Type B pancreatic cell (in vitro differentiated cells): Measurements from ENCODE around the gene ARAP1. TPM values are rescaled to one million over a fixed set of nuclear protein-coding genes. Genes with fewer than 3 reads are reported as not detected.

ENCODE experiments used
- DNase-seq: peaks from one replicate; pipeline ENCODE4 v3.0.0; 2021; ENCODE audit warnings: mixed read lengths; ENCODE audit not compliant: unreplicated experiment; ENCODE audit errors: extremely low spot score
- H3K27ac Mint-ChIP-seq: 2 replicates; pipeline ENCODE4 v1.8.0; 2021; ENCODE audit warnings: mild to moderate bottlenecking, mixed read lengths
- H3K27me3 Mint-ChIP-seq: 2 replicates; pipeline ENCODE4 v1.8.0; 2021; ENCODE audit warnings: mixed read lengths
- H3K36me3 Mint-ChIP-seq: 2 replicates; pipeline ENCODE4 v1.8.0; 2021; ENCODE audit warnings: mixed read lengths
- H3K4me1 Mint-ChIP-seq: one replicate; pipeline ENCODE4 v1.8.0; 2021; ENCODE audit warnings: mixed read lengths; ENCODE audit not compliant: unreplicated experiment
- H3K4me3 Mint-ChIP-seq: 2 replicates; pipeline ENCODE4 v1.8.0; 2021; ENCODE audit warnings: mild to moderate bottlenecking, mixed read lengths
- H3K9me3 Mint-ChIP-seq: 2 replicates; pipeline ENCODE4 v1.8.0; 2021; ENCODE audit warnings: mixed read lengths
- CTCF ChIP-seq: fragments of 200-600 bp; sonication (generic); conservative IDR thresholded peaks from 2 replicates; pipeline ENCODE4 v1.5.0; 2021; ENCODE audit warnings: antibody characterized with exemption, mild to moderate bottlenecking
- total RNA-seq: library from RNA; stranded (reverse); gene quantifications from 2 replicates; pipeline ENCODE4 v1.2.1, GENCODE V29; 2021; ENCODE audit warnings: low replicate concordance

The ARAP1 gene
- total RNA-seq, 1 donor from 2014 or later, result 80.5 TPM

DNA sequence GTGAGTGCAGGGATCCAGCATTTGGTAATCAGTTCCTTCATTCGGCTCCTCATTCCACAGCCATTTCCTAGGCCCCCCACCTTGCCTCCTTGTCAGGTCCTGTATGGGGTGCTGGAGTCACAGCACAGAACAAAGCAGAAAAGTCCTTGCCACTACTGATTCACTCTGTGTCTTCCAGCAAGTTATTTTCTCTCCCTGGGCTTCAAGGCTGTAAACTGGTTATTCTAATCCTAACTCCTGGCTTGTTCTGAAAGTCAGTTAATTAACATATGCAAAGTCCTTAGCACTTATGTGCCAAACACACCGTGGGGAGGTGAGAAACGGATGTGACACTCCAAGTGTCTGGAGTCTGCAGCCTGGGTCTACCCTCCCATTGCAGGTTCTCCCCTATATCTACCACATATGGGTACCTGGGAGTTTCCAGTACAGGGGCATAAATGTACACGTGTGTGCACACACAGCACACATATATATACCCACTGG is 47.4 kb downstream of the ARAP1 start:
- Mint-ChIP-seq H3K27me3 (no peaks in the 10 kb centered on the region), H3K4me3 (no peak overlapping the region), H3K27ac (no peak overlapping the region), H3K9me3 (no peaks in the 10 kb centered on the region), H3K36me3 (peaks cover 23% of the 10 kb centered on the region), H3K4me1 (peaks cover 31% of the 10 kb centered on the region)
- no peak for DNase-seq
- TF ChIP-seq CTCF, result no peak

DNA sequence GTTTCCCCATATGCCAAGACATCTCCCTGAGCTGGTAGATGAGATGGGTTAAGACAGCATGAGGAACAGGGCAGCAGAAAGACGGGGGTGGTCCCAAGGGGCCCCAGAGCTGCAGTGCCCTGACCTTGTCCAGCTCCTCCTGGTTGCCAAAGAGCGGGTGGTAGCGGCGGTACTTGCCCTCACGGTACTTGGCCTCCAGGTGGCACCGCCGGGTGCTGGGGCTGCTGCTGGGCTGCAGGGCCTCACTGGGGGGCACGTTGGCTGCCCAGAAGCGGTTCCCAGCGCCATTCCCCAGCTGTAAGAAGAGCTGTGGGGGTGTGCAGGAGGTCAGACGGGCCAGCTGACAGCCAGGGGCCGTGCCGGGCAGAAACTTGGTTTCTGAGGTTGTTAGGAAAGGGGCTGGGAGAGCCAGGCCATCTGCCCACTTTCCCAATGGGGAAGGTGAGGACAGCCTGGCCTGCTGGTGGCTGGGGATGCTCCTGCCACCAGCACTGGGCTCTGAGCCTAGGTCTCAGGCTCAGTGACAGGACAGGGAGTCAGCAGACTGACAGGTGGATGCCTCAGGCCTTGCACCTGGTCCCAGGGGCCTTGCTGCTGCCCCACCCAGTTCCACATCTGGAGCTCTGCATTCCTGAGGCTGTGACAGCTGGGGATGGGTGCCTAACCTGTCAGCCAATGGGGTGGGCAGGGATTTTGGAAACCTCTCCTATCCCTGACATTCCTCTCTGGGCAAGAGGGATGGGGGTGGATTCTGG is 48.0 kb downstream of the ARAP1 start:
- H3K36me3 Mint-ChIP-seq, result peaks cover 27% of the 10 kb centered on the region
- peaks cover 31% of the 10 kb centered on the region for H3K4me1 Mint-ChIP-seq

DNA sequence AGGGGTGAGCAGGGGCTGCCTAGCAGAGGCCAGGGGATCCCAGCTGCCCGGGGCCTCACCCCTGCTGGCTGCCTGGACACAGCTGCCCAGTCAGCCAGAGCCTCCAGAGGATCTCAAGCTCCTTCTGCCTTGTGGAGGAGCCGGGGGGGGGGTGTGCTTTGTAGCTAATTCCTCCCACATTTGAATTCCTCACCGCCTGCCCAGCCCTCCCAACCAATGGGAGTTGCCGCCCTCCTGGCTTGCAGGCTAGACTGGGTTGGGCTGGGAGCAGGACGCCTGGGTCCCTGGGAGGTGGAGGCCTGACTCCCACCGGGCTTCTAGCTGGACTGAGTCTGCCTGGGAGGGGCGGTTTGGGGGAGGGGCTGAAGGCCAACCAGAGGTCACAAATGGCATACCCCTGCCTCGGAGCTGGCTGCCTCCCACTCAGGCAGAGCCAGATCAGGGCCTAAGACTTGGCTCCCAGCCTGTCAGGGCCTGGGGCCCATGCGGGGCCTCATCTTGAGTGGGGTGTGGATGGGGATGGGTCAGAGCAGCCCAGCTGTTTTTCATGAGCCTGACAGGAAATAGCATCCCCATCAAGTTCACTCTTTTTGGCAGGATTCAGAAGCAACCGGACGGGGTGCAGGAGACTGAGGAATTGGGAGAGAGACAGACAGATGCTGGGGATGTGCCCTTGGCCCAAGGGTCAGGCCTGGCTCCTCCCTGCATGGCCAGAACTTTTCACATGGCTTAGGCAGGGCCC is 48.8 kb downstream of the ARAP1 start:
- Mint-ChIP-seq H3K27ac (no peak overlapping the region), H3K36me3 (peaks cover 29% of the 10 kb centered on the region), H3K27me3 (no peaks in the 10 kb centered on the region), H3K4me3 (no peak overlapping the region), H3K9me3 (no peaks in the 10 kb centered on the region), H3K4me1 (peaks cover 31% of the 10 kb centered on the region)
- TF ChIP-seq CTCF, result no peak
- DNase-seq, result no peak

More for the DNA sequence above, 48.0 kb downstream of the ARAP1 start:
- TF ChIP-seq CTCF, result no peak
- H3K27ac Mint-ChIP-seq, result no peak overlapping the region
- H3K27me3 Mint-ChIP-seq, result no peaks in the 10 kb centered on the region
- H3K4me3 Mint-ChIP-seq, result no peak overlapping the region
- H3K9me3 Mint-ChIP-seq, result no peaks in the 10 kb centered on the region
- no peak for DNase-seq

- no peak for TF ChIP-seq CTCF
- no peaks in the 10 kb centered on the region for H3K9me3 Mint-ChIP-seq
- H3K36me3 Mint-ChIP-seq, result peaks cover 23% of the 10 kb centered on the region
- no peak for DNase-seq
- no peak overlapping the region for H3K27ac Mint-ChIP-seq
- peaks cover 31% of the 10 kb centered on the region for H3K4me1 Mint-ChIP-seq
- H3K27me3 Mint-ChIP-seq, result no peaks in the 10 kb centered on the region
- peak overlapping the region; percentile 31 for H3K4me3 Mint-ChIP-seq
These were observed 49.5 kb downstream of the ARAP1 start for GRCh38 chr11:72702577-72703241.

- no peaks in the 10 kb centered on the region for H3K27me3 Mint-ChIP-seq
- H3K36me3 Mint-ChIP-seq, result peaks cover 20% of the 10 kb centered on the region
- H3K4me3 Mint-ChIP-seq, result no peak overlapping the region
- no peak overlapping the region for H3K27ac Mint-ChIP-seq
- DNase-seq, result no peak
- no peak for TF ChIP-seq CTCF
- H3K9me3 Mint-ChIP-seq, result no peaks in the 10 kb centered on the region
- peaks cover 31% of the 10 kb centered on the region for H3K4me1 Mint-ChIP-seq
These were observed 50.1 kb downstream of the ARAP1 start for GRCh38 chr11:72702096-72702495.
